ENCODE results near the gene FOSL1.
A peak's percentile ranks its signal among the peaks of the same experiment; 100 is the strongest.

The FOSL1 gene

GRCh38 chr11:65900125-65900898 lies at the start of gene FOSL1:
FOSL1 (minus strand) TSS chr11:65900388; CDS start chr11:65900339, 49 bp downstream.
- DNase-seq: no peak

DNA sequence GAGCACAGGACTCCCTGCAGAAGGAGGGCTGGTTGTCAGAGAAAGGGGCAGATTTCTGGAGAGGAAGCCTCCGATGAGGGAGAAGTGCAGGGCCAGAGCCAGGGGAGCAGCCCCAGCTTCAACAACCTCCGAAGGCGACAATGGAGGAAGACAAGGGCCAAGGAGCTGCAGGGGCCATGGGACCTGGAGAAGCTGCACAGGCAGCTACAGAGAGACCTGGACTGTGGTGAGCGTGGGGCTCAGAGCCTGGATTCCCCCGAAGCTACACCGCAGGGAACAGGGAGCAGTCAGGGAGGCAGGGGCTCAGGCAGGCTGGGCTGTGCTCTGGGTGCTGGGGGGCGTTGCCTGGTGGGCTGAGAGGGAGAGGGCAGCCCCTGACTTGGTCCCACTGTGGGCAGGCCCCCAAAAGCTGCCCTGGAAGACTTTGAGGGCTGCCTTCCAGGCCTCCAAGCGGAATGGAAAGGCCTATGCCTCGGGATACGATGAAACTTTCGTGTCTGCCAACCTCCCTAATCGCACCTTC lies 47.5 kb upstream of the FOSL1 start:
- DNase-seq: no peak

- DNase-seq: no peak
These were observed 46.9 kb upstream of the FOSL1 start for GRCh38 chr11:65947133-65947532.

GRCh38 chr11:65946655-65947054 lies 46.5 kb upstream of the FOSL1 start:
- no peak for DNase-seq

- no peak for DNase-seq
These were observed 45.9 kb upstream of the FOSL1 start for GRCh38 chr11:65945941-65946558.

DNA sequence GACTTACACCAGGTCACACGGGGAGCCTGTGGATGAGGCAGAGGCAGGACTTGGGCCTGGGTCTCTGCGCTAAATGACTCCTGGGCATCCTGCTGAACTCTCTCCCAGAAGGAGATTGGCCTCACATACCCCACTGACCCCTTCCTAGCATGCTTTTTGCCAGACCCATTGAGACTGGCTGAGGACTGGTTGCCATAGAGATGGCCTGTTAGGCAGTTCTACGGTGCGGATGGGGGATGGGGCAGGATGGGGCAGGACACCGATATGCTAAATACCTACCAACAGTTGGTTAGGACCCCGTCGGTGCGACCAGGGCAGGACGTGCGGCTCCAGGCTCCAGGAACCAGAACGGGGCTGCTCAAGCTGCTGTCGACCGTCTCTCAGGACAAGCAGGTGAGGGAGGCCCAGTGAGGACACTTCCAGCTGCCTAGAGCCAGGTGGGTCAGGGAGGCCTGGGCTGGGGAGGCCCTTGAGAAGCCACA lies 45.3 kb upstream of the FOSL1 start, which contains the start of gene TSGA10IP:
TSS of gene TSGA10IP (plus strand) at position 51 of the 482 bp plus-strand sequence. CDS start at position 247, 196 bp downstream.
- DNase-seq: no peak

DNA sequence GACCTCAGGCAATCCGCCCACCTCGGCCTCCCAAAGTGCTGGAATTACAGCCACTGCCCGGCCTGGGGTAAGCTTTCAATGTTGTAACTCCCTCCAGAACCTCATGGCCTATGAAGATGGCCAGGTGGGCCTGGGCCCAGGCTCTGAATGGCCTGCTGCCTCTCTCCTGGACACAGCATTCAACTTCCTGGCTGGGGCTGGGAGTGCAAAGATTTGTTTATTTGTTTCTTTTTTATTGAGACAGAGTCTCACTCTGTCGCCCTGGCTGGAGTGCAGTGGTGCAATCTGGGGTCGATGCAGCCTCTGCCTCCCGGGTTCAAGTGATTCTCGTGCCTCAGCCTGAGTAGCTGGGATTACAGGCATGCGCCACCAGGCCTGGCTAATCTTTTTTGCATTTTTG lies 44.6 kb upstream of the FOSL1 start:
- no peak for DNase-seq

DNA sequence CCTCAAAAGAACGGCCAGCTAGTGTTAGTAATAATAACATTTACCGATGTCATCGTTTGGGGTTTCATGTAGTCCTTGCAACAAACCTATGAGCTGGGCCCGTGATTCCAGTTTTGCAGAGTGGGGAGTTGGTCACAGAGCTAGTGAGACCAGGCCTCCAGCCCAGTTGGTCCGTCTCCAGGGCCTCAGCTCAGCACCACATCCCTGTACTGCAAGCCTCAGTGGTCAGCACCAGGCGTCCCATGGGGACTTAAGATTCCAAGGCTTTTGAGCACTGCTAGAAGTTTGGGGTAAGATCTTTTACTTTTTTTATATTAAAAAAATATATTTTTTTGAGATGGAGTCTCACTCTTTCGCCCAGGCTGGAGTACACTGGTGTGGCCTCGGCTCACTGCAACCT lies 44.0 kb upstream of the FOSL1 start:
- DNase-seq: no peak

GRCh38 chr11:65942531-65942930 lies 42.3 kb upstream of the FOSL1 start:
- DNase-seq: no peak

- no peak for DNase-seq
These were observed 41.6 kb upstream of the FOSL1 start for GRCh38 chr11:65941720-65942310.

- no peak for DNase-seq
These were observed 37.6 kb upstream of the FOSL1 start for GRCh38 chr11:65937766-65938165.

GRCh38 chr11:65934014-65934413 lies 33.8 kb upstream of the FOSL1 start:
- DNase-seq: peak; percentile 80

GRCh38 chr11:65932558-65932919 lies 32.4 kb upstream of the FOSL1 start:
- no peak for DNase-seq

- no peak for DNase-seq
These were observed 31.8 kb upstream of the FOSL1 start for GRCh38 chr11:65931773-65932557.

GRCh38 chr11:65928667-65929066 lies 28.5 kb upstream of the FOSL1 start:
- DNase-seq: no peak

GRCh38 chr11:65927904-65928397 lies 27.8 kb upstream of the FOSL1 start:
- DNase-seq: no peak

- no peak for DNase-seq
These were observed 25.2 kb upstream of the FOSL1 start for GRCh38 chr11:65925397-65925796.

DNA sequence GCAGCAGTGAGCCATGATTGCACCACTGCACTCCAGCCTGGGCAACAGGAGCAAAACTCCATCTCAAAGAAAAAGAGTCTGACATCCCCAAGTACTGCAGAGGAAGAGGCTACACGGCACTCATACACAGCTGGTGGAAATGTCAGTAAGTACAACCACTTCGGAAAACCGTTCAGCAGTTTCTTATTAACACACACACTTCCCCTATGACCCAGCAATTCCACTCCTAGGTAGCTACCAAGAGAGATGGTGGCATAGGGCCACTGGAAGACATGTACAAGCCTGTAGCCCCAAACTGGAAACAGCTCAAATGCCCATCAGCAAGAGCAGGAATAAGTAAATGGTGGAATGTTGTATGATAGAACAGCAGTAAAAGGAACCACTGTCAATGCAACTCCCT lies 22.4 kb upstream of the FOSL1 start:
- DNase-seq: no peak

DNA sequence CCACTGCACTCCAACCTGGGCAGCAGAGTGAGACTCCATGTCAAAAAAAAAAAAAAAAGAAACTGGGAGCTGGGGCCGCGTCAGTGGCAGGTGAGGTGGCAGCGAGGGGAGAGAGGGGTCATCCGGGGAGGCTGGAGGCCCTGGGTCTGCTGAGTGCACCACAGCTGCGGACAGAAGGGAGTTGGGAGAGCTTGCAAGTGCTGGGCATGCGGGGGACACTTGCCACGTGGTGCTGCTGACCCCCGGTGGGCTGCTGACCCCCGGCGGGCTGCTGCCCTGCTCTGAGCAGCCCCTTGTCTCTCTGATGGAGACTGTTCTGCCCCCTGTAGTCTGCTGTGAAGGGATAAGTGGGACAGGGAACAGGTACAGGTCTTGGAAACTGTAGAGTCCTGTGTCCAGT lies 21.7 kb upstream of the FOSL1 start:
- DNase-seq: no peak

- no peak for DNase-seq
These were observed 20.9 kb upstream of the FOSL1 start for GRCh38 chr11:65921033-65921555.

- no peak for DNase-seq
These were observed 20.2 kb upstream of the FOSL1 start for GRCh38 chr11:65920372-65920802.

DNA sequence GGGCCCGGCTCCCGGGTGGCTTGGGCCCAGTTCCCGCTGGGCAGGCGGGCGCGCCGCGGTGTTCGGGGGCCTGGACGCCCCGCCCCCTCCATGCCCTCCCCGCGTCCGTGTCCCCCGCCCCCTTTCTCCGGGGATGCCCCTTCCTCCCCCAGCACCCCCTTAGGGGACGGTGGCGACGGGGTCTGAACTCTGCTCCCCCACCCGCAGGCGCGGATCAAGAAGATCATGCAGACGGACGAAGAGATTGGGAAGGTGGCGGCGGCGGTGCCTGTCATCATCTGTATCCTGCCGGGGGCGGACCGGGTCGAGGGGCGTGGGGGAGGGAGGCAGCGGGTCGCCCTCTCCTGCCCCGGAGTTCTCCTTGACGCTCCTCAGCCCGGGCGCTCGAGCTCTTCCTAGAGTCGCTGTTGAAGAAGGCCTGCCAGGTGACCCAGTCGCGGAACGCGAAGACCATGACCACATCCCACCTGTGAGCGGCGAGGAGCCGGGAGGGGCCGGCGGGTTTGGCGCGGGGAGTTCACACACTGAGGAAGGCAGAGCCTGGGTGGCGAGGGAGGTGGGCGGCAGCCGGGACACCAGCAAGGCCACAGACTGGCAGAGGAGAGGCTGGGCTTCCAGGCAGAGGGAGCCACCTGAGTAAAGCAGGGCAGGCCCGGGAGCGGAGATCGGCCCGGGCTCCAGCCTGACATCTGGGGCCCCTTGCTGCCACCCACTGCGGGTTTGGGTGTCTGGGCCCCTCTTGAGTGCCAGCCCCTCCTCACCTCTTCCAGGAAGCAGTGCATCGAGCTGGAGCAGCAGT lies 19.6 kb upstream of the FOSL1 start:
- DNase-seq: no peak
